Middle frontal gyrus (tissue), 1 donor: ENCODE data around the gene TRAIP.

Source experiments
- DNase-seq: peaks from one replicate; pipeline ENCODE4 v3.0.0-alpha.2; 2015; ENCODE audit warnings: low spot score; ENCODE audit errors: extremely low spot score

TRAIP gene

DNA sequence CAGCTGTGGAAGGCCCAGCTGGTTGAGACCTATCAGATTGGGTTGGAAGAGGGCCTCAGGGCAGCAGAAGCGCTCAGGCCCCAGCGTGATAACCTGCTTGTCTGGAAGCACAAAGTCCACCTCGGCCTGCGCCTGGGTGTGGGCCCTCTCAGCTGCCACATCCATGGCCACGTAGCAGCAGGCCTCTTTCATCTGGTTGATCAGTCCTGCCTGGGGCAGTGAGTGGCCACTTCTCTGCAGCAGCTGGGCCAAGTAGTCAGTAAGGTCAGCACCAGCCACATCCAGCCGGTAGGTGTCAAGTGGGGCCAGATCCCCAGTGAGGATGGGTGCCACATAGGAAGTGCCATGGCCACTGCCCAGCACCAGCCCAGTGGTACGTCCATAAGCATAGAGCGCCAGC is 17.3 kb upstream of the TRAIP start:
- DNase-seq: no peak

DNA sequence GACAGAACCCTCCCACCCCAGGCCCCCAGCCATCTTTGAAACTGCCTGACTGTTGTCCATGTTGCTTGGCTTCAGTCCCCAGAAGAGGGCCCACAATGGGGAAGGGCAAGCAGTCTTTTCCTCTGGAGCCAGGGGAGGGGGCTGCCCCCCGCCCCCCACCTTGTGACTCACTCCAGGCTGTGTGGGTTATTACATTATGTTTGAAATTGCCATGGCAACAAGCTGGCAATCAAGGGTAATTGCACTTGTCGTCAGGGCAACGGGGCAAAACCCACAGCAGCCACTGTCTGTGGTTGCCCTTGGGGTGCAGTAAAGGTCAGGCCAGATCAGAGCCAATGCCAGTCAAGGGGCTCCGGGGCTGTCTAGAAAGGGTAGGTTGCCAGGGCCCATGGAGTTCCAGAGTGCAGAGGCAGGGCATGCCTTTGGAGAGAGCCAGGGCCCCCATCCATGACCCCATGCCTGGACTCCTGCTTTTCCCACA is 16.5 kb upstream of the TRAIP start:
- DNase-seq: no peak

DNA sequence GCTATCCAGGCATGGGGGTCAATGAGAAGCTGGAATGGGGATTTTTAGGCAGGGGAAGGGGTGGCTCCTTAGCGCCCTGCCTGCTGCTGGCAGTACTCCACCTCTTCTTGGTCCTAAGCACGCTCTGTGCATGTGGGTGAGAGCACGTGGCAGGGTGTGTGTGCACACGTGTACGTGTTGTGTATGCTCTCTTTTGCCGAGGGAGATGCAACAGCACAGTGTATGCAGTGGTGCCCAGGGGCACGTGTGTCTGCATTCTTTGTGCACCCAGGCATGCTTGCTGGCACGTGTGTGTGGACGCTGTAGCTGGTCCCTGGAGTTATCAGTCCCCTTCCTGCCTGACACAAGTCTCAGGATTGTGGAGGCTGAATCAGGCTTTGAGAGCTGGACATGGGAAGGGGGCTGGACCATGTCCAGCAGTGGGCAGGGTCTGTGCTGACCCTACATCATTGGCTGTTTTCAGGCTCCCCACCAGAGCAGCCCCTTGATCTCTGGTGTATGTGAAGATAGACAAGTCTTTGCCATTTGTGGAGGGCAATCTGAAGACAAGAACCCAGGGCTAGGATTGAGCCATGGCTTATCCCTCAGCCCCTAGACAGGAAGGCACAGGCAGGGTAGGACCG is 15.3 kb upstream of the TRAIP start:
- DNase-seq: no peak

DNA sequence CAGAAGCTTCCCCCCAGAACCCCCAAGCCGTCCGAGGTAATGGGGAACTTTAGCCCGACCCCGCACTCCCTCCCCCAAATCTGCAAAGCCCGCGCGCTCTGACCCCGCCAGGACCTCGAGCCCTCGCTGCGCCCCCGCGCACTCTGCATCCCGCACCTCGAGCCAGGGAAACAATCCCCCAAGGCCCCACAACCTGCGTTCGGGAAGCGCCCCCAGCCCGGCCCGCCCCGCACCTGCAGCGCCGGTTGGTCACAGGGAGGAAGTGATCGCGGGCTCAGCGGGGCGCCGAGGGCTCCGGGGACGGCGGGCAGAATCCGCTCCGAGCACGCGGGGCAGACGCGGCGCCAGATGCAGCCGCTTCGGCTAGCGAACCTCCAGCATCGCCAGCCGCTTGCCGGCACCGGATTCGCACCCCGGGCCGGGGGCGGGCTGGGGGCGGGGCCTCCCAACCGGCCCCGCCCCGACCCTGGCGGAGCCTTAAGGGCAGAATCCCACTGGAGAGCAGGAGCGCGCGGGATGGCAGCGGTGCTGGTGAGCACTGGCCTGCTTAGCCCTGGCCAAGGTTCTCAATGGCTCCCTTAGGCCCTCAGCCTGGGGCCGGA is 13.3 kb upstream of the TRAIP start, which contains the start of gene CAMKV:
Gene CAMKV, minus strand, starts transcription at position 382 of the 602 bp plus-strand sequence. CDS start 7,518 bp downstream, outside the sequence.
- DNase-seq: no peak

DNA sequence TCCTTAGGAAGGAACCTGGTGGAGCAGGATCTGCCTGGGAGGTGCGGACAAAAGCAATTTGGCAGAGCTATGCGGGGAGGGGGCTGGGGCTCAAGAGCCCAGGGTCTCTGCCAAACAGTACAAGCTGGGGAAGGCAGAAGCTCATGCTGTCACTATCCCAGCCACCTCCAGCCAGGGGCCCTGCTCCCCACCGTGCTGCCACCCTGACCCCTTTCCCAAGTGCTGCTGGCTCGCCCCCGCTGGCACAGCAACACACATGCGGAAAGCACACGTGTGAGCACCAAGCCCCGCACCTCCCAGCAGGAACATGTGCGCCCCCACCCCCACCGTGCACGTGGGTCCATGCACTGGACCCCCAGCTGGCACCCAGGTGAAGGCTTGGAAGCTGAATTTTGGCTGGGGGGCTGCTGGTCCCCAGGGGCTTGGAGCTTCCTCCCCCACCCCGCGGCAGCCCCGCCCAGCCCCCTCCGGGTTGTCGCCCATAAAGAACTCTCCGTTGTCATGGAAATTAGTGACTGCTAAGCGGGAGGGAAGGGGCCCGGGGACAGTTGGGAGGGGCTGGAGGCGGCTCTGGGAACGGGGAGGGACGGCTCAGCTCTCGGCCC is 12.6 kb upstream of the TRAIP start:
- DNase-seq: no peak

DNA sequence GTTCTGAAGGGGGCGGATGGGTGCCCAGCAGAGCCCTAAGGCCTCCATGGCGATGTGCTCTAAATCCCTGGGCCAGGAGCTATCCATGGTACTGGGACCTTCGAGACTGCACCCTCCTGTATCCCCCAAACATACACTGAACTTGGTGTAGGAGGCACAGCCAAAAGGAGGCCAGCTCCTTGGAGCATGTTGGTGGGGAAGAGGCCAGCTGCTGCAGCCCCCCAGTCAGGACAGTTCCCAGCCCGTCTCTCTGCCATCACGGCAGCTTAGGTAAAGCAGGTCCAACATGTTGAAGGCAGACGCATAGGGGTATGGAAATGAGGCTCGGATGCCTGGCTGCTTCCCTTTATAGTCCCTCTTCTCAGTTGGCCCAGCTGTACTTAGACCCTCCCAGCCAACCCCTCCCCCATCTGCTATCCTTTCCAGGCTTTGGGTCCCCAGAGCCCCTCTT is 11.5 kb upstream of the TRAIP start:
- DNase-seq: no peak

DNA sequence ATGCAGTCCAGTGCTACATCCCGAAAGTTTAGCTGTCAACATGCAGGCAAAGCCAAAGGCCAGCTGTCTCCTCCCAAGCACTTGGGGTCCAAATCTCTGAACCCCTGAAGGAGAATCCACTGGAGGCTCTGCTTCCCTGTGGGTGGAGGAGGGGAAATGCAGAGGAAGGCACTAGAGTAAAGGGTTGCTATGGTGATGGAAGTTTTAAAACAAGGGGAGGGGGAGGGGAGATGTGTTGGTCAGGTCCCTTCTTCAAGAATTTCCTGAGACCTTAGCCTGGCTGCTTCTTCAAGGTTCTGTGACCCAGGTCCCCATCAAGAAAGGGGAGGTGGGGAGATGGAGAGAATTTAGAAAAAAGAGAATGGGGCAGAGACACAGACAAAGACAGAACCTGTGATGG is 11.0 kb upstream of the TRAIP start:
- DNase-seq: no peak

DNA sequence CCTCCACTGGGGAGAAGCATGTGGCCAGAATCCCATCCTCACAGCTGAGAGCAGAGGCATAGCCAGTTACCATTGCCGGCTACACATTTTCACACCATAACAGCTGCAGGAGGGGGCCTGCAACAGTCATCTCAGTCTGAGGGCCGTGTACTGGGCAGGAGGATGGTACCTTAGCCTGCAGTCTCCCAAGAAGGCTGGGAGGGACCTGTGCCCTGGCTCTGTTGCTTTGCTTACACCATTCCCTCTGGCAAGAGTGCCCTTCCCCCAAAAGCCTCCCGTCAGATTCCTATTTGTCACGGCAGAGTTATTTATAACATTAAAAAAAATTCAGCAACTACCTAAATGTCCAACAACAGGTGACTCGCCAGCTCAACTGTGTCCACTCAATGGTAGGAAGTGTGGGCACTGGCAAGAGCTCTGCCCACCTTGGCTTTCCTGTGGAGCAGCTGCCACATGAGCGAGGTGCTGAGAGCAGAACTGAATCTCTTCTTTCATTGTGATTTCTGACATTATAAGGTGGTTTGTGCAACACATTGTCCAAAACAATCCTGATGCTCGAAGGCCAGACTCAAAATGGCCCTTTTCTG is 8.9 kb upstream of the TRAIP start:
- no peak for DNase-seq

DNA sequence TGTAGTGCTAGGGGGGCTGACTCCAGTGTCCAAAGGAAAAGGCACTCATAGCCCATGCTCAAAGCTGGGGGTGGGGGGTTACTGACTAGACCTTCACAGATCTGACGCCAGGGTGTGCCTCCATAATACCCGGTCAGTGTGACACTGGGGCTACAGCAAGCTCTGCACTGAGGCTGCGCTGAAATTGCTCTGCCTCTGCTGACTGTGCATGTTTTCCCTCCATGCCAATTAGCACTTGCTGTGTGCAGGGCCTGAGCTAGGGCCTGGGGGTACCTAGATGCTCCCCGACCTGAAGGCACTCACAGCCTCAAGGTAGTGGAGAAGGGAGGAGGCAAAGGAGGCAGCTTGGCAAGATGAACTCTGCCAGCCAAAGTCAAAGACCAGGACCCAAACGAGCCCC is 8.1 kb upstream of the TRAIP start:
- no peak for DNase-seq

DNA sequence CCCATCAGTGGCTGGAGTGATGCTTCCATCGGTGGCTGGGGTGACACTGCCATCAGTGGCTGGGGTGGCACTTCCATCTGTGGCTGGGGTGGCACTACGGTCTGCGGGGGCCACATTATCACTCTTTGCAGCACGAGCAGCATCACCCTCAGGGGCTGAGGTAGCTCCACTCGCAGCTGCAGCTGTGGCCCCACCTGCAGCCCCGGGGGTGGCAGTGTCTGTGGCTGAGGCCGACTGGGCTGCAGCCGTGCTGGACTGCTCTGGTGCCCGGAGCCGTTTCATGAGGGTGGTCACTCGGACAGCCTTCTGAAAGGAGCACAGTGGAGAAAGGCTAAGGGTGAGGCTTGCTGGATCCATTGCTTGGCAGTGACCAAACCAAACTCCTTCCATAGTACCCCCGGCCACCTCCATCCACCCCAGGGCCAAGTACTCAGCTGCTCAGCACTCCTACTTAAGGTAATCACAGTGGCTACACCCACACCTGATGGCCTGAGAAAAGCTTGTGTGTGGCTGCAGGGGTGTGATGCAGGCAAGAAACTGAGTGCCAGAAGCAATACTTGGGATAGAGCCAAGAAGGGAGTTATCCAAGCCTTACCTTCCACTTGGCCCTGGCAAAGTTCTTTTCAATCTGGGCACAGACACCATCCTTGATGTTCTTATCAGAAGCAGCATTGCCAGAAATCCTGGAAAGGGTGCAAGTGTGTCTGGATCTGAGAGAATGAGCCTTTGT is 3.4 kb upstream of the TRAIP start:
- no peak for DNase-seq

DNA sequence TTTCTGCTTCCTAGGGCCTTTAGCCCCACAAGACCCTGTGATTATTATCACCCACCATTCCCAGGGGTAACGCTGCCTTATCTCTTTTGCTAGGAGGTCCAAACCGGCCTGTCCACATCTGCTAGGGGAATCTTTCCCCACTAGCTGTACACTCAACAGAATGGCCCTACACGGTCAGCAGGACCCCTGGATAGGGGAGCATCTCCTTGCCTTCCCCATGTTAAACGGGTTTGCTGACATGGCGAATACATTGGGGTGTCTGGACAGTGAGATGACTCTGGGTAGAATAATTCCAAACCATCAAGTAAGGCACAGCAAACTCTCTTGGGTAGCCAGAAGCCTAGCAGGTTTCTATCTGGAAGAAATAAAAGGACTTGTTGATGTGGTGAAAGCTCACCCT is 702 bp downstream of the TRAIP start:
- no peak for DNase-seq

DNA sequence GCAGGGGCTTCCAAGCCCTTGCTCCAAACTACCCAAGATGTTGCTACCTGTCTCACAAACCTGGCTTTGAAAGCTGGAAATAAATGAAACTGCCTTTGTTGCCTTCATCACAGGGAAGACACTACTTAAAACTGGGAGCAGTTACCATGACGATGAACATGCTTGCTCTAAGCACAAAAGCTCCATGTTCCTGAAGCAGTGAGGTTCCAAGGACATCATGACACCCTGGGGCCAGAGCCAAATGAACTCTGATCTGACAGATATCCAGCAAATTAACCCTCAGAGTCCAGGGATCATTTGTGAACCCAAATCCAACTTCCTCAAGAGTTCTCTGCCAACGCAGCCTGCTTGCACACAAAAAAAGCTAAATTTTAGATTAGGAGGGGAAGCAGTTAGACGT is 10.7 kb downstream of the TRAIP start:
- DNase-seq: no peak

DNA sequence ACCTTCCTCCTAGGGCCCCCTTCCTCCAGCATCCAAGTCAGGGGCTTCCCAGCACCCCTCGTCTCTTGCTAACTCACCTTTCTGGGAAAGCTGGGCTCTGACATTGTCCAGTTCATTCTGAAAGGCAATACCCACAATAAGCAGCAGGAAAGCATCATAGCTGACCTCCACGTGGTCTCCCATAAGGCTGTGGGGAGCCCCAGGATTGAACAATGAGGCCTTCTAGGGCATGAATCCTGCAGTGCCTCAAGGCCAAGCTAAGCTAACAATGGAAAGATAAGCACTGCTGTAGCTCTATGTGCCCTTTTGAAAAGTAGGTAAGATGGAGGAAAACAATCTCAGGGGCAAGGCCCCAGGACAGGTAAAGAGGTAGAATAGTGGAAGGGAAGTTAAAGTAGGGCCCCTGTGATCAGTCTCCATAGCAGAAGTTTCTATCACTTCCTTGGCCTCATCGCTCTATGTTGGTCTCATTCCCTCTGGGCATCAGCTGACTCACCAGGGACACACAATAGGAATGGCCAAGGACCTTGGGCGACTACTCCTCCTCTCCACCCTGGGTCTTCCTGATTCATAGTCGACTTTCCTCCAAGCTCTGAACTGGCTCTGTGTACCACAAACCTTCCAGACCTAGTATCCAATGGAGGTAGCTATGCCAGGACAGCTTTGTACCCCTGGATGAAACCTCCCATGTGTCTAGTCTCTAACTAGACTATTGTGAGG is 11.7 kb downstream of the TRAIP start:
- no peak for DNase-seq

DNA sequence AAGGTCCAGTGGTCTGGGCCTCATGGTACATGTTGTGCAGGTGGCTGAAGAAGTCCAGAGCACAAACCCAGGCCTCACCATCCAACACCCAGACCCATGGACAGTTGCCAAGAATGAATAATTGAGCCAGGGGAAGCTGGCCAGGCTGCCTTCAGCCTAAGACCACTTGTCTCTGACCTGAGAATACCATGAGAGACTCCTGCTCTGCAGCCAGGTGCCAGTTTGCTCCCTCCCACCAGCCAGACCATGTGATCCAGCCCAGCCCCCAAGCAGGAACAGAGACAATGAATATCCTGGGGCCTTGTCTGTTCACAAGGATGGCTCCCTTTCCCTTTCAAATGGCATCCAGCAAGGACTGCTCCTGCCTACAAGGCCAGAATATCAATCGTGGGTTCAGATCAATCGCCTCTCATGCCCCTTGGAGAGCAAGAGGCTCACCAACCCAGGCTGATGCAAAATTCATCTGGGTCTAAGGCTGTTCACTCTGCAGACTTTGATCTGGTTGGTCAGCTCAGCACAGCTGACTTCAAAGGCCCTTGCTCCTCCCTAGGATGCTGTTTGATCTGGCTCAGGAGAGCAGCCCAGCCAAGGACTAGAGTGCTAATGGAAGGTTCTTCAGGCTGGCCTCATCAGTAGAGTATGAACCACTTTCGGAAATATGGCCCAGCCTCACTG is 13.4 kb downstream of the TRAIP start:
- DNase-seq: no peak

DNA sequence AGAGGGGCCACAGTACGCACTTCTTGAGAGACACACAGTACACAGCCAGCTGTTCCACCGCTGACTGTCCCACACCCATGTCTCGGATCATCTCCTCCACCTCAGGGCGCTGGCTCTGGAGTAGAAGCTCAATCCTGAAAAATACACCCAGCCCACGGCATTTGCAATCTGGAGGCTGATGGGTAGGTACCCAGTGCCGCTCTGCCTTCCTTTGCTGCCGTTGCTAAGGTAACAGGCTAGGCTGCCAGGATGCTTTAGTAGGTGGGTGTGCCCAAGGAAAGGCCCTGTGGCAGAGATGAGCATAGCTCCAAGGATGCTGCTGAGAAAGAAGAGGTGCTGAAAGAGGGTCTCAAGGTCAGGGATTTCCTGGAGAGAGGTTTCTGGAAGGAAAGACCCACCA is 14.6 kb downstream of the TRAIP start:
- DNase-seq: no peak

DNA sequence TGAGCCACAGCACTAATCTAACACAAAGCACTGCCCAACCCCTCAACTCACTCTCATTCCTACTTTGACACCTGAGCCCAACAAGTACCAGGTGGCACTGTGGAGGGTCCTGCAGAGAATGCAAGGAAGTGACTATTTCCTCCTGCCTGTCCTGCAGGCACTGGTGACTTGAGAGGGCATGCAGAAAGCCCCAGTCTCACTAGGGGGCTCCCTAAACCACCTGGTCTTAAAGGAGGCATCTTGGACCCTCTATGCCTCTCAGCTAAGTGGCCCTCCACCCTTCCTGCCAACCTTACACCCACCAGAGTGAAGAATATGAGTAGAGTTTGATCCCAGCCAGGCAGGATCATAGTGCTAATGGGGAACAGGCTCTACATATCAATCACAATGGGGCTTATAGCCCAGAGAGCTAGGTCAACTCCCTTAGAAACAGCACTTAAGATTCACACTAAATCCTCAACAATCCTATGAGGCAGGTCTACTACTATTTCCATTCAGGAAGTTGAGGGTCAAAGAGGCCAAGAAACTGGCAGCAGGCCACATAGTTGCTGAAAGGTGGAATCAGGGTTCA is 15.2 kb downstream of the TRAIP start:
- no peak for DNase-seq

DNA sequence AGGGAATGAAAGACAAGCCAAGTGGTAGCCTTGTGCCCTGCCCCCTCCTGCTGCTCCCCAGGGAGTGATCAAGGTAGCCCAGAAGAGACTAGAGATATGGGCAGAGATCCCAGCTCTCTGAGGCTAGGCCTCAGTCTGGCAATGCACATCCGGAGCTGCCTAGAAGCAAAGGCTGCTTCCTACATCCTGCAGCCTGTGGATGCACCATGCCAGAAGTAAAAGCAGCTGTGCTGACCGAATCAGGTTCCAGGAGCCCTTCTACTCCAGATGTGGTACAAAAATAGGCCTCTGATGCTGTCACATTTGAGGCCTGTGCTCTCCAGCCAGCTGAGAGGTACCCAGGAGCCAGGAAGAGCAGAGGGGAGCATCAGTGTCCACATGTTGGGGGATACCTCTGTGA is 16.0 kb downstream of the TRAIP start:
- DNase-seq: no peak

DNA sequence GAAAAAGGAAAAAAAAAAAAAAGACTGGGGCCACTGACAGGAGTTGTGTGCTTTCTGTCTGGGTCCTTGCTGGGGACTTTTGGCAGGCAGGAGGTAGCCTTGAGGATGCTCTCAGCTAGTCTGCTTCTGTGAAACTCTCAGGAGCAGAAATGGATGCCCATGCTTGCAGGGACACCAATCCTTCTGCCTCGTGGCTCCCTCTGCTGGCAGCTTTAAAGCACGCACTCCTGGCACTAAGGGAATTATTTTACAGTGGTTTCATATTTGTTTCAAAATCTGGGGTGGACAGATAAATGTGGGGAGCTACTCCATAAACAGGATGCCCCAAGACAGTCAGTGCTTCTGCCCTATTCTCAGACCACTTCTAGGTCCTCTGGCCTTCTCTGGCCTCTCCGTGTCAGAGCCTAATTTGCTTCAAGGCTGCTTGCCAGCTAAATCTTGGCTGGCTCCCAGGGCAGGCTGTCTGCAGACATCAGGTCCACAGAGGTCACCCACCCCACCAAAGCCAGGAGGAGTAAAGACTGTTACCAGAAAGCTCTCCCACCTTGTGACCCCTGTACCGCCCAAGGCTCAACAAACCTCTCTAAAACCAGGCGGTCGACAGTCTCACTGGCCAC is 17.1 kb downstream of the TRAIP start:
- peak; percentile 83 for DNase-seq

DNA sequence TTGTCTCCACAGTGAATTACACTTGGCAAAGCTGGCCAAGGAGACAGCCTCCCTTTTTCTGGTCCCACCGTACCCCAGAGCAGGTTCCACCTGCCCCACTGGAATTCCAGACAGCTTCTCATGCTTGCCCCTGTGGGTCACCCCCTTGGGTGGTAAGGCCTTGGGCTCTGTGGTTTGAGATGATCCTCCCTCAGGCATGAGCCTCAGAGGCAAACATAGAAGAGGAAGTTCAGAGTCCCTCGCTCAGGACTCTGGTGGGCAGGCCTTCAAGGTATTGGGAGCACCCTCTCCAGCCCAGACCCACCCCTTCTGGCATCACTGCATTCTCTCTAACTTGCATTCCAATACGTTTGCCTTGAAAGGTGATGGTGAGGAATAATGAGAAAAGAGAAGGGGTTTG is 25.0 kb downstream of the TRAIP start:
- no peak for DNase-seq

DNA sequence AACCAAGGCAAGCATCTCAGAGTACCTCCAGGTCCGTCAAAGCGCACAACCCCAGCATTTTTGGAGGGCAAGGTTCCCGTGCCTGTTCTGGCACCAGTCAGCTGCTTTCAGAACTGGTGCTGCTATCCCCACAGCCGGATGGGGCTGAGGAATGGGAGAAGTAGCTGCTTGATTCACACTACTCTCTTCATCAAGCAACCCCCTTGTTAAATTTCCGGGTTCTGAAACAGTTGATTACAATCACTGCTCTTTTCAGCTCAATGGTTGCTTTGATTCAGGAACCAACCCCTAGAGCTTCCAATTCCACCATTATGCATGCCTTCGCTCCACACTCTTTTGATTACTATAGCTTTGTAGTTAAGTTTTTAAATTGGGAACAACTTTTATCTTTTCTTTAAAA is 30.3 kb downstream of the TRAIP start:
- DNase-seq: no peak
